ENCODE data around the gene ZNF683. TPM values are rescaled to one million over a fixed set of nuclear protein-coding genes. Genes with fewer than 3 reads are reported as not detected.

Gene ZNF683
- total RNA-seq, 1 experiment from 2014 or later, result not detected

Other genes with a start within 250 kb of the ZNF683 start
- not detected in 2 replicates for gene FAM110D, start 213.7 kb downstream of the ZNF683 start, total RNA-seq (2014; rRNA removed; shearing (Covaris generic))
- not detected in 2 replicates for gene C1orf232, start 203.8 kb downstream of the ZNF683 start, total RNA-seq (2014; rRNA removed; shearing (Covaris generic))
- gene ZNF593, start 202.8 kb downstream of the ZNF683 start, total RNA-seq (2014; rRNA removed; shearing (Covaris generic)), result 22.4 and 23.0 TPM in 2 replicates
- not detected in 2 replicates for gene ZNF593OS, start 200.9 kb downstream of the ZNF683 start, total RNA-seq (2014; rRNA removed; shearing (Covaris generic))
- 0.49 TPM in 1 of 2 replicates, not detected in the other for gene CNKSR1, start 195.3 kb downstream of the ZNF683 start, total RNA-seq (2014; rRNA removed; shearing (Covaris generic))
- not detected in 2 replicates for gene CATSPER4, start 182.1 kb downstream of the ZNF683 start, total RNA-seq (2014; rRNA removed; shearing (Covaris generic))
- 28.6 and 43.0 TPM in 2 replicates for gene CEP85, start 138.6 kb downstream of the ZNF683 start, total RNA-seq (2014; rRNA removed; shearing (Covaris generic))
- gene SH3BGRL3, start 92.7 kb downstream of the ZNF683 start, total RNA-seq (2014; rRNA removed; shearing (Covaris generic)), result 268 and 302 TPM in 2 replicates
- gene UBXN11, start 66.1 kb downstream of the ZNF683 start, total RNA-seq (2014; rRNA removed; shearing (Covaris generic)), result 4.1 and 7.3 TPM in 2 replicates
- not detected in 2 replicates for gene CD52, start 54.8 kb downstream of the ZNF683 start, total RNA-seq (2014; rRNA removed; shearing (Covaris generic))
- gene CRYBG2, start 18.6 kb downstream of the ZNF683 start, total RNA-seq (2014; rRNA removed; shearing (Covaris generic)), result 0.42 and 2.0 TPM in 2 replicates
- not detected in 2 replicates for gene LIN28A, start 38.1 kb upstream of the ZNF683 start, total RNA-seq (2014; rRNA removed; shearing (Covaris generic))
- gene DHDDS, start 59.6 kb upstream of the ZNF683 start, total RNA-seq (2014; rRNA removed; shearing (Covaris generic)), result 58.0 and 62.5 TPM in 2 replicates
- gene HMGN2, start 99.7 kb upstream of the ZNF683 start, total RNA-seq (2014; rRNA removed; shearing (Covaris generic)), result 1,156 and 1,189 TPM in 2 replicates
- 24.8 and 34.2 TPM in 2 replicates for gene RPS6KA1, start 157.0 kb upstream of the ZNF683 start, total RNA-seq (2014; rRNA removed; shearing (Covaris generic))